GM12891 (cell line): ENCODE data around the gene NDUFB7.

Source experiments
- PAX5 ChIP-seq: IDR thresholded peaks from 2 replicates; pipeline ENCODE4 v1.6.1; 2011; ENCODE audit warnings: low read length, moderate library complexity, mild to moderate bottlenecking; ENCODE audit not compliant: insufficient read depth, severe bottlenecking
- POLR2A ChIP-seq: IDR thresholded peaks from 2 replicates; pipeline ENCODE4 v1.6.1; 2011; ENCODE audit warnings: low read depth, low read length, control low read depth
- POLR2AphosphoS5 ChIP-seq: IDR thresholded peaks from 2 replicates; pipeline ENCODE4 v1.6.1; 2011; ENCODE audit warnings: low read depth, low read length, control low read depth
- POU2F2 ChIP-seq: IDR thresholded peaks from 2 replicates; pipeline ENCODE4 v1.6.1; 2011; ENCODE audit warnings: low read depth, mild to moderate bottlenecking, control low read depth, low read length, moderate library complexity
- TAF1 ChIP-seq: IDR thresholded peaks from 2 replicates; pipeline ENCODE4 v1.6.1; 2011; ENCODE audit warnings: low read depth, low read length, control low read depth

DNA sequence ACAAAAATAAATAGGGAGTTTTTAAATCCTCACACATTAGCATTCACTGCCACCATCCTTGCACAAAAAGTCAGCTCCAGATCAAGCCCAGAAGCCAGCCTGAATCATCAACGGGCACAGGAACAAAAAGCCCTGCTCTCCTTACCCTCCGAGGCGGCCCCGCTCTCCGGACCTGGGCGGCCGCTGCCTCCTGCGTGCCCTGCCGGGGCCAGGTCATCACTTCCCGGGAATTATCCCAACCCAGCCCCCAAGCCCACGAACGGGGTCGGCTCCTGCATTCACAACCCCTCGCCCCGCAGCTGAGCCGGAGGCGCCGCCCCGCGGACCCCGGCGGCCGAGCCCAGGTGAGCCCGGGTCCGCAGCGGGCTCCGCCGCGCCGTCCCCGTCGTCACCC is 54.4 kb downstream of the NDUFB7 start:
- TF ChIP-seq POLR2A (no peak), POLR2AphosphoS5 (no peak), PAX5 (no peak), TAF1 (no peak), POU2F2 (no peak)
